Measurements from ENCODE around the gene MTMR3. TPM values are rescaled to one million over a fixed set of nuclear protein-coding genes. Genes with fewer than 3 reads are reported as not detected.
A peak's percentile ranks its signal among the peaks of the same experiment; 100 is the strongest.
"Not testable (repeated sequence)": the region's sequence is repeated elsewhere in the genome, so short reads cannot be mapped to it uniquely, and the experiment has no call there.

The MTMR3 gene
- polyA plus RNA-seq, 3 donors, result 32.1 to 35.3 (median 32.9) TPM

GRCh38 chr22:29951791-29952413, 68.9 kb downstream of the MTMR3 start:
- DNase-seq (ENCODE audit: low read depth in 3 of 3, low spot score in 2 of 3), result no peak

GRCh38 chr22:29954203-29954855, 71.4 kb downstream of the MTMR3 start:
- DNase-seq (ENCODE audit: low read depth in 3 of 3, low spot score in 2 of 3), result no peak

- DNase-seq (ENCODE audit: low read depth in 3 of 3, low spot score in 2 of 3), result no peak
These were observed 73.7 kb downstream of the MTMR3 start for GRCh38 chr22:29956680-29957079.

DNA sequence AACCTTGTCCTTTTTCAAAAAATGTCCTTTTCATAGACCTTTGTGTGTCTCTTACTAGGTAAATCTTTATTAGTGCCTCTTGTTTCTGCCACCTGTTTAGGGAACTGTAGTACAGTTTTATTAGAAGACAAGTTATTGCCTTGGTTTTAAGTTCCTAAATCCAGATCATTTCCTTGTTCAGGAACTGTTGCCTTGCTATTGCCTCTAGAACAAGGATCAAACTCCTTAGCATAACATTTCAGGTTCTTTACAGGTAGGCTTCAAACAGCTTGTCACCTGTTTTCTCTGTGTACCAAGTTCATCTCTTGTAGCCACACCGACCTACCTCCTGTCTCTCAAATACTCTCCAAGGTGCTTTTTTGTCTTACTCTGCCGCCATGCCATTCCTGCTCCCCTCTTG, 75.2 kb downstream of the MTMR3 start:
- DNase-seq (ENCODE audit: low read depth in 3 of 3, low spot score in 2 of 3), result no peak

- DNase-seq (ENCODE audit: low read depth in 3 of 3, low spot score in 2 of 3), result no peak
These were observed 81.8 kb downstream of the MTMR3 start for GRCh38 chr22:29964776-29965175.

DNA sequence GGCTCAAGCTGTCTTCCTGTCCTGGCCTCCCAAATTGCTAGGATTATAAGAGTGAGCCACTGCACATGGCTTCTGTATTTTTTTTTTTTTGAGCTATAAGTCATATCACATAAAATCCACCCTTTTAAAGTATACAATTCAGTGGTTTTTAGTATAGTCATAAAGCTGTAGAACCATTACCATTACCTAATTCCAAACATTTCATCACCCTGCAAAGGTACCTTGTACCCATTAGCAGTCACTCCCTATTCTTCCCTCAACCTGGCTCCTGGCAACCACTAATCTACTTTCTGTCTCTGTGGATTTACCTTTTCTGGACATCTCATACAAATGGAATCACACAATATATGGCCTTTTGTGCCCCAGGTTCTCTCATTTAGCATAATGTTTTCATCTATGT, 84.5 kb downstream of the MTMR3 start:
- DNase-seq (ENCODE audit: low read depth in 3 of 3, low spot score in 2 of 3), result no peak

- no peak for DNase-seq (ENCODE audit: low read depth in 3 of 3, low spot score in 2 of 3)
These were observed 88.6 kb downstream of the MTMR3 start for GRCh38 chr22:29971607-29972006.

- DNase-seq (ENCODE audit: low read depth in 3 of 3, low spot score in 2 of 3), result no peak
These were observed 89.1 kb downstream of the MTMR3 start for GRCh38 chr22:29972121-29972520.

DNA sequence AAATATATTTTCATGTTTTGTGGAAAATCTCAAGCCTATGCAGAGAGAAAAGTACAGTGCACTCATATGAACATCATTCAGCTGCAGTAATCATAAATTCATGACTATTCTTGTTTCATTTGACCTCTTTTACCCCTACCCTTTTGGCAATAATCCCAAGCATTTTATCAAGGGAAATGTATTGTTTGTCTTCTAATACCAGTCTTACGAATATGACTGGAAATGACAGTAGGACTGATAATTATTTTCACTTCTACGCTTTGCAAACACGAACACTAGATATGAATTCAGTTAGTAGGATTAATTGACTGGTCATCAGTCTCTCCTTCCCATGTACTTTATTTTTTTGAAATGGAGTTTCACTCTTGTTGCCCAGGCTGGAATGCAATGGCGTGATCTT, 90.3 kb downstream of the MTMR3 start:
- no peak for DNase-seq (ENCODE audit: low read depth in 3 of 3, low spot score in 2 of 3)

- DNase-seq (ENCODE audit: low read depth in 3 of 3, low spot score in 2 of 3), result not testable (repeated sequence)
These were observed 90.7 kb downstream of the MTMR3 start for GRCh38 chr22:29973680-29974079.

DNA sequence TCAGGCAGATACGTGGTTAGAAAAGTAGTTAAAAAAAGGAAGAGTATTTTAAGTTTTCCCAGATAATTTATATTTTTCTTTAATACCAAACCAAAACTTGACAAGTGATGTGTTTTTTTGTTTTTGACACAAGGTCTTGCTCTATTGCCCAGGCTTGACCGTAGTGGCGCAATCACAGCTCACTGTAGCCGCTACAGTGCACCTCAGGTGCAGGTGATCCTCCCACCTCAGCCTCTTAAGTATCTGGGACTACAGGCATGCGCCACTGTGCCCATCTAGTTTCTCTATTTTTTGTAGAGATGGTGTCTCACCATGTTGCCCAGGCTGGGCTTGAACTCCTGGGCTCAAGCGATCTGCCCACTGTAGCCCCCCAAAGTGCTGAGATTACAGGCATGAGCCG, 92.5 kb downstream of the MTMR3 start:
- DNase-seq (ENCODE audit: low read depth in 3 of 3, low spot score in 2 of 3), result no peak

- DNase-seq (ENCODE audit: low read depth in 3 of 3, low spot score in 2 of 3), result no peak
These were observed 94.1 kb downstream of the MTMR3 start for GRCh38 chr22:29977107-29977506.

DNA sequence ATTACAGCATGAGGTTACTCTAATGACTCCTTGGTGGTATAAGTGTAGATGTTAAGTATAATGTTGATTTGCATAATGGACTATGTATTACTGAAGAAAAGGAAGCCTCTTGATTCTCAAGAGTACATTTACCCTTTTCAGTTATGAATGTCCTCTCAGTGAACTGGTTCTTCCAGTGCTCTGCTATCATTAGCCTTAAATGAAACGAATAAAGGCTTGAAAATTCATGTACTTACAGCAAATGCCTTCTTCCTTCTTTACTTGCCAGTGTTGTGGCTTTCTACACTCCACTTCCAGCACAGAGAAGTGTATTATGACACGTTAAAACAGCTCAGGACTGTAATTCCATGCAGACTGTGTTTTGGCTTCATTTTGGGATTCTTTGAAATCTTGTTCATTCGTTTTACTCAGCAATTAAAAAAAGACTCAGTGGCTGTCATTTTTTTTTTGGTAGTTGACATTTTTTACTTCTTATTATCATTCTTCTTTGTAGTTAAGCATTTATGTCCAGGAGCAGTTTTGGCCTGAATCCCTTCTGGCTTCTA, 96.9 kb downstream of the MTMR3 start:
- no peak for DNase-seq (ENCODE audit: low read depth in 3 of 3, low spot score in 2 of 3)

- DNase-seq (ENCODE audit: low read depth in 3 of 3, low spot score in 2 of 3), result no peak
These were observed 100.4 kb downstream of the MTMR3 start for GRCh38 chr22:29983296-29983917.

- DNase-seq (ENCODE audit: low read depth in 3 of 3, low spot score in 2 of 3), result no peak
These were observed 102.9 kb downstream of the MTMR3 start for GRCh38 chr22:29985912-29986311.

DNA sequence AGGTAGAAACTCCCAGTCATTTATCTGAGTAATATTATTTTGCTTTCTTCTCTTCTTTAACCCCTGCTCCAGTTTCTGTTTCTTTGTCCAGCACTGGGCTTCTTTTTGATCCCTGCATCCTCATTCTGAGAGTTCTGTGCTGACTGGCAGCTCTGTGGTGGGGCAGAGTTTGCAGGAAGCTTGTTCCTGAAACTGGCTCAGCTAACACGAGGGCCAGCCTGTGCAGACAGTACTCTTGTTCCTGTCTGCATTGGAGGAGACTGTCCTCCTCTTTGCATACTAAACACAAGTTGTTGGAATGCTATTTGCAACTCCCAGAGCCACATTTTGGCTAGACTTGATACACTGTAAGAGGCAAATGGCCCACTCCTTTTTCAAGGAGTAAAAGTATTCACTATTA, 104.2 kb downstream of the MTMR3 start:
- no peak for DNase-seq (ENCODE audit: low read depth in 3 of 3, low spot score in 2 of 3)

DNA sequence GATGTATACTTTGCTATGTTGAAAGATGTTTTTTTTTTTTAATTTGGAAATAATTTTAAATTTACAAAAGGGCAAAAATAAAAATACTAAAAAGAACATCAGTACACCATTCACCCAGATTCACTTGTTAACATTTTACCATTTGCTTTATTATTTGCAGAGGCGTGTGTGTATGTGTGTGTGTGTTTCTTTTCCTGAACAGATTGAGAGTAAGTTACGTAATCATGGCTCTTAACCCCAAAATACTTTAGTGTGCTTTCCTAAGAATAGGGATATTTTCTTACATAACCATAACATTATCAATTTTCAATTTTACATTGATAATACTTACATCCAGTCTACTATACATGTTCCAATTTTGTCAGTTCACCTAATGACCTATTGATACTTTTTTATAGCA, 105.7 kb downstream of the MTMR3 start:
- no peak for DNase-seq (ENCODE audit: low read depth in 3 of 3, low spot score in 2 of 3)

DNA sequence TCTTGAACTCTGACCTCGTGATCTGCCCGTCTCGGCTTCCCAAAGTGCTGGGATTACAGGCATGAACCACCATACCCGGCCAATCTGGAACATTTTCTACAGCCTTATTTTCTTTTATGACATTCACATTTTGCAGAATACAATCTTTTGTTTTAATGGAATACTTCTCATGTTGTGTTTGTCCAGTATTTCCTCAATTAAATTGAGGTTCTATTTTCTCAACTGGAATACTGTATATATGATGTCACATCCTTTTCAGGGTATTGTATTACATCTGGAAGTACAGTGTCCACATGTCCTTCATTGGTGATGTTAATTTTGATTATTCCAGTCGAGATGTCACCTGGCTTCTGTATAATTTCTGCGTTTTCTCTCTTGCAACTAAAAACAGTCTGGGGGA, 106.5 kb downstream of the MTMR3 start:
- DNase-seq (ENCODE audit: low read depth in 3 of 3, low spot score in 2 of 3), result no peak

DNA sequence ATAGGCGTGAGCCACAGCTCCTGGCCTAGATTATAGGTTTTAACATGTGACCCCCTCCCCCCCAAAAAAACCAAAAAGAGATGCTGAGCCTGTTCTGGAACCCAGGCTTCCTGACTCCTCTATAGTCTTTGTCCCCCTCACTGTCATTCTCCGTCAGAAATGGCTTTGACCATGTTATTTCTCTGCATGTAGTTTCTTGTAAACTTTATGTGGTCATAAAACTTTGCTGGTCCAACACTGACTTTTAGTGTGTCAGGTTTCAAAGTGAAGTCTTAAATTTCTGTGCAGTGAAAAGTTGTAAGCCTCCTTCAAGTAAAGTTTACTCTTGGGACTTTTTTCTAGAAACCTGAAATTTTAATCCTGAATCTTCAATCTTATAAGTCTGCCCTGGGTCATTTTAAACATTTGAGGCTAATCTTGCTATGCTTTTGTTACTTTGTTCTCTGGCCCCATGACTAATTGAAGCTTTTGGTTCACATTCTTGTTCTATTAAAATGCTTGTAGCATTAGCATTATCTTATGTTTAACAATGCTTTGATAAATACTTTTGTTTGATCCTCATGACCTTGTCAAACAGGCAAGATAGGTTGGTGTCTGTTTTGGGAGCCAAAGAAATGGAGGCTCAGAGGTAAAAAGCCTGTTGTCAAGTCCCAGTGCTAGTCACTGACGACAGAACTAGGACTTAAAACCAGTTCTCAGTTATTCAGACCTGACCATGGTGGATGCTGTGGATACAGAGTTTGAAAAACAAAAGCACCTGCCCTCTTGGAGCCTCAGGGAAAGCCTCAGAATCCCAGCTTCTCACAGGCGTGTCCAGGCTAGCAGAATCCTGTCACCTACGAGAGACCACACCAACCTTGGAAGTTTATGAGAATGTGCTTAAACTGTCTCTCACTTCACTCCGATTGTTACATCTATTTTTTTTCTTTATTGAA, 109.6 kb downstream of the MTMR3 start:
- DNase-seq (ENCODE audit: low read depth in 3 of 3, low spot score in 2 of 3), result peak in 1 of 3 donors; percentile 19

GRCh38 chr22:29994027-29994715, 111.2 kb downstream of the MTMR3 start:
- no peak for DNase-seq (ENCODE audit: low read depth in 3 of 3, low spot score in 2 of 3)
